NCI-H1694 (cell line): Measurements from ENCODE around the gene WFIKKN2.
A peak's percentile ranks its signal among the peaks of the same experiment; 100 is the strongest.
"Not testable (repeated sequence)": the region's sequence is repeated elsewhere in the genome, so short reads cannot be mapped to it uniquely, and the experiment has no call there.

Source experiments
- DNase-seq: peaks from one replicate; lab custom pipeline; 2025; lab: John Stamatoyannopoulos, UW

Gene WFIKKN2

GRCh38 chr17:50855708-50856330 is 20.4 kb downstream of the WFIKKN2 start:
- no peak for DNase-seq

DNA sequence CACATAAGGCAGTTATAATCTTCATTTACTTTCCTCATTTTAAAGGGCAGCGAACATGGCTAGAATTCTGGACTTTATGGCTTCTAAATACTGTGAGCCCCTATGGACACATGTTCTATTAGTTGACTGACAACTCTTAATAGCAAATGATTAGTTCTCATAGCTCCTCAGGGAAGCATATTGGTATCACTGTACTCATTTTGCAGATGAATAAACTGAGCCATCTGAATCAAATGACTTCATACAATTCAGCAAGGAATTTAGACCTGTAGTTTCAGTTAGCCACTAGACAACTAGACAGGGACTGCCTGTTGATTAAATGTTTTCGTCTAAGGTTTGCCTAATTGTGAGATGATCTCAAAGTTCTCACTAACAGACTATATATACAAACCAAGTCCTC is 21.0 kb downstream of the WFIKKN2 start:
- DNase-seq, result no peak

DNA sequence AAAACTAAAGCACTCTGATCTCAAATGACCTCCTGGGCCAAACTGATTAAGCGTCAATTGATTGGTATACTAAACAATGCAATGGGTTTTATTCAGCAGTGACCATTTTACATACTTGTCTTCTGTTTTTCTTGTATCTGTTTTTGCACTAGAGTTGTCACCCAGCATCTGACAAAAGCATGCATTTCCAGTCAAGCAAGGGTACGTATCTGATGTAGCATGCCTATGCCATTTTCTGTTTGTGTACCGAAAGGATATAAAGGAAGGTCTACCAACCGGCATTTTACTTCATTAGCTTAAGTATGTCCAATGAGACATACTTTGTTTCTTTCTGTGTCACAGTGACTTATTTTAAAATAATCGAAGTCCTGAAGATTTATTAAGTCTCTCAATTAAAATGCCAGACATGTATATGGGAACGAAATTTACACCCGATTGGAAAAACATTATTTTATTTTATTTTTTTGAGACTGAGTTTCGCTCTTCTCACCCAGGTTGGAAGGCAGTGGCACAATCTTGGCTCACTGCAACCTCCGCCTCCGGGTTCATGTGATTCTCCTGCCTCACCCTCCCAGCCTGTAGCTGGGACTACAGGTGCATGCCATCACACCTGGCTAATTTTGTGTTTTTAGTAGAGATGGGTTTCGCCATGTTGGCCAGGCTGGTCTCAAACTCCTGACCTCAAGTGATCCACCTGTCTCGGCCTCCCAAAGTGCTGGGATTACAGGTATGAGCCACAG is 23.3 kb downstream of the WFIKKN2 start:
- DNase-seq, result no peak

GRCh38 chr17:50859727-50860126 is 24.3 kb downstream of the WFIKKN2 start:
- not testable (repeated sequence) for DNase-seq

DNA sequence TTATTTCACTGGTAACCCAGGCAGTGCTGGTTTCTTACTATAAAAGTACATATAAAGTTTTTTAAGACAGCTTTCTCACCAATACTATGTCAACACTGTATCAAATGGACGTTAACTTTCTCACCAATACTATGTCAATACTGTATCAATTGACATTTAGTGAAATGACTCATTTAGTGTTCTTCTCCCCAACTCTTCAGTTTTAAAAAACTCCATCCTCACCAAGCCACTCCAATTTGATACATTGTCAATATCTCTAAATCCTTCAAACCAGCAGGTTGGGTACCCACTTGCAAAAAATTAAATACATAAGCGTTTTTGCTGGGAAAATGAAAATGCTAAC is 25.9 kb downstream of the WFIKKN2 start:
- no peak for DNase-seq

DNA sequence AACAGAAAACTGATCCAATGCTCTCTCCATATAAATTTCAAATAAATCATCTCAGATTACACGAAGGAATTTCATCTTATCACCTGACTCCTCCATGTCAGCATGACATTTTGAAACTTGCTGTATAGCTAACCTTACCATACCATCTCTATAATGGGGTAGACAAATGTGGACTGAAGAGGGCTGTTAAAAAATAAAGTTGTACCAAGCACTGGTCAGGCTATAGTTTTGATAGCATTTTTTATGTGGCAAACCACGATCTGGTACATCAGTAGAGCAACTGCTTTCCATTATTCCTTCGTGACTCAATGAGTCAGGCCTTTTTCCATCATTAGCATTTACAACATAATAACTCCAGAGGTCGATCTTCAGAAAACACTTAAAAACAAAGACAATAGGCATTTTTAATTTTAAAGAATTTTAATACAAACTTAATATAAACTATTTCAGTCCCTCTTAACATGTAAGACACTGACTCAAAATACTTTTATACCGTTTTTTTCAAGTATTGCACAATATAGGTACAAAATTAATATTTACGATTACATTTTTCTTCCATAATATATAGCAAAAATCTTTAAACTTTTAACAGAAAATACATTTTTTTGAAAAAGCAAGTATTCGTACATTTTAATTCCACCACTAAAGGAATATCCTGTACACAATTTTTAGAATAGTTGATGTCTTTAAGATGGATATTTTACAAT is 26.6 kb downstream of the WFIKKN2 start:
- DNase-seq, result no peak

GRCh38 chr17:50863221-50863843 is 27.9 kb downstream of the WFIKKN2 start:
- DNase-seq, result no peak

DNA sequence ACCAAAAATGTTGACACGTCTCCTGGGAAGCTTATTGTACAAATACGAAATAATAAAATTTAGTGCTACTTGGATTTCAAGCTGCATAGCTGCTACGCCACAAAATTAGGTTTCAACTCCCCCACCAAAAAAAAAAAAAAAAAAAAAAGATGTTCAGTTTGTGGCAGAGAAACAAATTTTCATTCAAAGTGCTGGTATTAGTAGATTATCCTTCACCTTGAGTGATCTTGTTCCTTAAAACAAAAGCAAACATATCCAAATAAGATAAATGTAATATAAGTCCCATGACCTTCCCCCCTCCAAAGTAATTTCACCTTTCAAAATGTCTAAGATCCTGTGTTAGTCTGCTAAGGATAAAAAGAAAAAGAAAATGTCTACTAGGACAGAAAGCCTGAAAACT is 28.5 kb downstream of the WFIKKN2 start:
- no peak for DNase-seq

GRCh38 chr17:50864747-50865059 is 29.3 kb downstream of the WFIKKN2 start:
- DNase-seq, result no peak

DNA sequence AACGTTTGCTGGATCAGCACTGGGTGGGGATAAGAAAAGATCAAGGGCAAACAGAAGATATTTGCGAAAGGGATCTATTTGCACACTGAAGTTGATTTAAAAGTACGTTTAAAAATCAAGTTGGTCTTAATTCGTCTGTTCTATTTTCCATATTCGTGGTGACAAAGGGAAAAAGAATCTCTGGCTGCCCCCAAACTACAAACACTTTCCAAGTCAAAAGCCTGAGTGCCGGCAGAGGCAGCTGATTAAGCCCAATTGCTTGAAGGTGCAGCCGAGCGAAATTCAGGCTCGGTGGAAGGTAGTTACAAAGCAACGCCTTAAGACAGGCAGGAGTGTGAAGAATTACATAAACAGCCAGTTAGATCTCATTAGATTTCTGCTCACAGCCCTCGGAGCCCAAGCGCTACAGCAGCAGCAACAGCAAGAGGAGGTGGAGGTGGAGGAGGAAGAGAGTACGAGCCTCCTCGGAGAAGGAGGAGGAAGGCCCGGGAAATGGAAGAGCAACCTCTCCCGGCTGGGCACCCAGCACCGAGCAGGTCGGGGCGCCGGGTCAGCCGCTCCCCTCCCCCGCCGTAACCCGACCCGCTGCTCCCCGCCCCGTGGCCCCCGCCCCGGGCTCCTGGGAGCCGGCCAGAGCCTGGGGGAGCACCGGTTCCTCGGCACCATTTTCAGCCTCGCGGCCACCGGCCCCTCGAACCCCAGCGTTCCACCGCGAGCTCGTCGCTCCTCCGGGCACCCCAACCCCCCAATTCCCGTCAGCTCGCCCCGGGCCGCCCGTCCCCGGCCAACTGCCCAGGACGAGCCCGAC is 29.9 kb downstream of the WFIKKN2 start:
- no peak for DNase-seq

DNA sequence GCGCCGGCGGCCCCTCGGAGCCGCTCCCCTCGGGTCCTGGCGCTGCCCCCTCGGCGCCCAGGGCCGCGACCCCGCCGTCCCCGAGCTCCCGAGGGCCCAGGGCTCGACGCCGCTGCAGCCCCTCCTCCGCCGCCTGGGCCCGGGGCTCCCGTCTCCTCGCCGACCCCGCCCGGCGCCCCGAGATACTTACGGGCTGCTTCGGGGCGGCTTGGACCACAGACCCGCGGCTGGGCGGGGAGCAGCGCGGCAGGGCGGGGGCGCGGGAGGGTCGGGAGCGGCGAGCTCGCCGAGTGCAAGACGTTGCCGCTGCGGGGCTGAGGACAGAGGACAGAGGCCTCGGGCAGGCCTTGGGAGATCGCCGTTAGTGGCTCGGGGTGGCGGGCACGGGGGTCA is 30.5 kb downstream of the WFIKKN2 start:
- DNase-seq, result no peak

GRCh38 chr17:50866261-50866949 is 31.0 kb downstream of the WFIKKN2 start, which contains the start of gene TOB1:
Gene TOB1, minus strand, starts transcription at chr17:50866354. Its CDS starts 2,337 bp downstream, at chr17:50864017.
- peak; percentile 90 for DNase-seq

DNA sequence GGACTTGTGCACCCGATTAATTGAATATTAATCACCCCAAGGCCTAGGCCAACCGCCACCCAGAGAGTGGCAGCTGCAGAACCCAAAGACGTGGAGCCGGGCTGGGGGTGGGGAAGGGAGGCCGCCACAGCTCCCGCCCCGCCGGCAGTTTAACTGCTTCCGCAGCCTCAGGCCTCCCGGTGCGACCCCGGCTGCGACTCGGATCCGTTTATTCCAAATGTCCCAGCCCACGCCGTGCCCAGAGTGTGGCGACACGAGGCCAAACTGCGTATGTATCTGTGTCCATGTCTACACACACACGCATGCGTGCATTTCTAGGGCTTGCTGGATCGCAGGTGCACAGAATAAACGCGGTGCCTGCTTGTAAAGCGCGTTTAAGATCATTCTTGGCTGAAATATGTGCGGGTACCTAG is 31.6 kb downstream of the WFIKKN2 start:
- DNase-seq, result peak; percentile 79

DNA sequence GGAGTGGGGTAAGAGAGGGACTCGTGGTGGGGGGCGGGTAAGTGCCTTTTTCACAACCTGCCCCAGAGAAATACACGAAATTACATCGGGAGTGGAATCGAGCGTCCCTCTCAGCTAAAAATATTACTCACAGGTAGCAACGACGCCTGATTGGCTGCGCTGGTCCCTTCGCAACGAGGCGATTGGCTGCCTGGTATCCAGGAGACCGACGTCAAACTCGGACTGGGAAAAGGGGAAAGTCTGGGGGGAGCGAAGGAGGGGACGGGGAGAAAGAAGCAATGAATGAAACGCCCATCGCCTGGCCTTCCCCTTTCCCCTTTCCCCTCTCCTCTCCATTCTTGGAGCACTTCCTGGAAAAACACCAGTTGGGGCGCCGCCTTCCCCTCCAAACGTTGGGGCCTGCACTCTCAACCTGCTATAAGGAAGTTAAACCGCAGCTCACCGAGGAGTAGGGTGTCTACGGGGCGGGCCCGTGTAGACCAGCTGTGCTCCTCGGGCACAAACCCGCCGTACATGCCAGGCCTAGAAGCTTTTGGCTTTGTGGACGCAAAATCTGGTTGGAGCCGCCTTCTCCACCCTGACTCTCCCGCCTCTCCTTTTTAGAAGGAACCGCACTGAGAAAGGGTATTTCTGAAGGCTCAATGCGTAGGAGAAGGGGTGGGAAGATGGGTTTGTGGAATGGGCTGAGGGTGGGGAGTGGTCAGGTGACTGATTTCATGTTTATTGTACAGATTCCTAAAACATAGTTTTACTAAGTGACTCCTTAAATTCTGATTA is 32.2 kb downstream of the WFIKKN2 start:
- peak; percentile 97 for DNase-seq

DNA sequence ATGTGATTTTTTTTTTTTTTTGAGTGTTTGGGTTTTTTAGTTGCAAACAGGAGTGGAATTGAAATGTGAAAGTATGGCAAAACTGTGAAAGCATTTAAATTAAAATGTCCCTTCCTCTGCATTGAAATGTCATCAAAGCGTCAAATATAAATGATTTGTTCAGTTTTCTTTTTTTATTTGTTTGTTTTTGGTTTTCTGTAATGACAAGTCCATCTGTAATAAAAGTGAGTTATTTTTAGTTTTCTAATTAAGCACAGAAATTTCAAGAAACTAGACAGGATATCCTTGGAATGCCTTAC is 32.7 kb downstream of the WFIKKN2 start:
- no peak for DNase-seq

DNA sequence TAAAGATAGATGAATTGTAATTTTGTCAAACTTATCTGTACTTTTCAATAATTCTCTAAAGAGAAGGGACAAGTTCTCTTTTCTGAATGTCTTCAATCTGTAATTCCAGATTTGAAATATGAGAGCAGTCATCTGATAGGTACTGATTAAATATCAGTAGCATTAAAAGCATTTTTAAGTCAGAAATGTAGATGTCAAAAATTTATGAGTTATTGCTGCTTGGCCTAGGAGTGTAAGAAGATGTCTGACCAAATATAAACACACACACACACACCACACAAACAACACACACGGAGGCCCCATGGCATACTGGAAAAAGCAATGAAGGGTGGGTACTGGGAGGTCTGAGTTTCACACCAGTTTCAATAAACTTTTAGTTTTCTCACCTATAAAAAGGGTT is 33.2 kb downstream of the WFIKKN2 start:
- DNase-seq, result no peak

GRCh38 chr17:50871364-50871763 is 36.0 kb downstream of the WFIKKN2 start:
- no peak for DNase-seq

- no peak for DNase-seq
These were observed 36.5 kb downstream of the WFIKKN2 start for GRCh38 chr17:50871898-50872297.

DNA sequence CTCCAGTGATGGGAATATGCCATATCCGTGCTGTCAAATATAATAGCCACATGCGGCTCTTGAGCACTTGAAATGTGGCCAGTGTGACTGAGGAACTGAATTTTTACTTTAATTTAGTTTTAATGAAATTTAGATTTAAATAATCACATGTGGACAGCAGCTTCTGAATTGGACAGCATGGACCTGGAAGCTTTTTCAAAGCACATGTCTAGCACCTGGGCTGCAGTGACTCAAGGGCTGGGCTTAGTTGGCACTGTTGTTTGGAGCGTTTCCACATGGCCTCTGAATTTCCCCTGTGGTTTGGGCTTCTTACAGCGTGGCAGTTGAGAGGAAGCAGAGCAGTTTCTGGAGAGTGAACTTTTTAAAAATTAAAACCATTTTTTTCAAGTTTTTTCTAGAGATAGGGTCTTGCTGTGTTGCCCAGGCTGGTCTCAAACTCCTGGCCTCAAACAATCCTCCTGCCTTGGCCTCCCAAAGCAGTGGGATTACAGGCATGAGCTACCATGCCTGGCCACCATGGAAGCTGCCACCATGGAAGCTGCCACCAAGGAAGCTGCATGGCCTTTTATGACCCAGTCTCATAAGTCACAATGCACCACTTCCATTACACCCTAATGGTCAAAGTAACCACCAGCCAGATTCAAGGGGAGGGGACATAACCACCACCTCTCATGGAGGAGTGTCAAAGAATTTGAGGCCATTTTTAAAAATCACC is 37.5 kb downstream of the WFIKKN2 start:
- no peak for DNase-seq

DNA sequence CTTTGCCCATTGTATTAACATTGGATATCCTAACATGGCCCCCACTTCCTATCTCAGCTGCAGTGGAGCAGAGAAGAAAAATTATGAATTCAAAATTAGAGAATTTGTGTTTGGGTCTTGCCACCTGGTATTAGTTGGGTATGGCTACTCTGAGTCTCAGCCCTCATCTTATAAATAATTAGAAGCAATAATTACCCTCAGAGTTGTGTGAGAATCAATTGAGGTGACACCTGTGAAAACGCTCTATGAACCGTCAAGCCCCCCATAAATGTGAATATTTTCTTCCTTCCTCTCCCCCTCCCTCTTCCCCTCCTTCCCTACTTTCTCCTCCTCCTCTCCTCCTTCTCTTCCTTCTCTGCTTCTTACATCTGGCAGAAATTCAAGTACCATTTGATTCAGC is 39.7 kb downstream of the WFIKKN2 start:
- DNase-seq, result no peak
